HG03039 (cell line): Measurements from ENCODE around the gene PTPN3.
"Not testable (repeated sequence)": the region's sequence is repeated elsewhere in the genome, so short reads cannot be mapped to it uniquely, and the experiment has no call there.

Source experiments
- ATAC-seq: cut with Tn5 transposase; IDR thresholded peaks from one replicate; pipeline ENCODE4 v1.9.1; 2021; ENCODE audit warnings: mild to moderate bottlenecking, moderate library complexity; ENCODE audit not compliant: unreplicated experiment

The PTPN3 gene

DNA sequence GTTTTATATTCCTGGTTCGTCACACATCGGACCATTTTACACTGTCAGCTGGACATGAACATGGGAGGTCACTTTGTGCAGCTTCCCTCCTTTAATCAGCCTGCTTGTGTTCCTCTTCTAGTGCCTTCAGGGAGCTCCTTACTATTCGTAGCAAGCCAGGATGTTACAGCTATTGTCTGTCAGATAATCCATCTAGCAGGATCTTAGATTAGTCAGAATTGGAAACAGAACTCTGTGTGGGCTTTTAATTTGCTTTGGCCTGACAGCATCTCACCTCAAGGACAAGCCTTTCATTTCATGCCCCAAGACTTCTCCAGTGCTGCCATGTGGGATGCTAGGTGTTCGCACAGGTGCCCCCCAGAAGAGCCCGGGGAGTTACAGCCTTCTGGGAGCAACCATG is 147.1 kb downstream of the PTPN3 start:
- no peak for ATAC-seq

DNA sequence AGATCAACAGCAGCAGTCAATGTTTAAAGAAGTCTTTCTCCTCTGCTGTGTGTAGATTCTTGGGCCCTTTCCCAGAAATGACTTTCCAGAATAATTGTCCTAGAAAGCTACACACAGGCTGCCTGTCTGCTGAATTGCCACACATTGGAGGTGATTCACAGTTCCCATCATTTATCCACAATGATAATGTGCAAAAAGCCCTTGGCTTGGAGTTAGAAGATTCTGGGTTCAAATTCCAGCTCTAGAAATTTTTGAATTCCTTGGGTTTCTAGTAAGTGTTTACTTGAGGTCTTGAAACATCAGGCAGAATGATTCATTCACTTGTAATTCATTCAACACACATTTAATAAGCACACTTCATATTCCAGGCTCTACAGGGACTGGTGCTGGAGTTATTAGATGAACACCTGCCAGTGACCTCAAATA is 148.7 kb downstream of the PTPN3 start:
- no peak for ATAC-seq

DNA sequence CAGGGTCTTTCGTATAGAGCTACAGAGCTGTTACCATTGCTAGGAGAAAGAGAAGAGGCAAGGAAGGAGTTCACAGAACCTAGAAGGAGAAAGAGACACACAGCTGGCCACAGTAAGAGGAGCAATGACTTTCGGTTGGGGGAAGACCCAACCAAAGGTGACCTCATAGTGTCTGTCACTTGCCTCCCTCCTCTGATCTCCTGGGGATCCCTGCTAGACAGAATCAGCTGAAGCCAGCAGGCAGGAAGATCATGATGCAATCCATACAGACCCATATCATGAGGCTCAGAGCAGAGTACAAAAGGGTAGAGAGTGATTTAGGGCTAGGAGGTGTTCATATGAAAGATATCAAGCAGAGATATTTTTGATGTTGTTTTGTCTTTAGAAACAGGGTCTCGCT is 151.2 kb downstream of the PTPN3 start:
- ATAC-seq = no peak

DNA sequence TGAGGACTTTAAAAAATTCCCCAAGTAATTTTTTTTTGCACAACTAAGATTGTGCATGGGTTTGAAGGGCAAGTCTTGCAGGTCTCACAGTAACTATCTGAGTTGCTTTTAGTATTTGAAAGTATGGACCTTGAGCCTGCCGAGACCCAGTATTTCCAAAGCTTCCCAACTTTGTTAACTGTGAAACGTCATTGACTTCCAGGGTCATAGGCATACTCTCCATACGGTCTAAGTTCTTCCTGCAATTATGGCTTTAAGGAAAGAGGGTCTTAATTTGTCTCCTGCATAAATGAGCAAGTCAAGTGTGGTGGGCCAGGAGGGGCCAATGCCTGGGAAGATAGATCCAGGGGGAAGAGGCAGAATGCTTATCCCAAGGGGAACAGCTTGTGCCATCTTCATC is 153.2 kb downstream of the PTPN3 start:
- no peak for ATAC-seq

DNA sequence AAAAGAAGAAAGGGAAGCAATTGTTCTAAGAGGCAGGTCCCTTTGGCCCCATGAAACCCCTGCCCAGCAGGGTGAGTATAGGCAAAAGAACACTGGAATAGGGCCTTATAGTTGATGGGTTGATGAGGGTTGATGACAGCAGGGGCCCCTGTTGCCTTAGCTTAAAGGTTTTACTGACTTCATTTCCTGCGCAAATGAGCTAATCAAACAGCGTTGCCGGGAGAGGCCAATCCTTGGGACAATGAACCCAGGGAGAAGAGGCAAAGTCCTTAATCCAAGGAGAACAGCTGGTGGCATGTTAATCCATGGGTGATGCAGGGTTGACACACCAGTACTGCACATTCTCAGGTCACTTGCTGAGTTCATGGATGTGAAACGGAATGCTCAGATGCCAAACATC is 155.2 kb downstream of the PTPN3 start:
- ATAC-seq = no peak

DNA sequence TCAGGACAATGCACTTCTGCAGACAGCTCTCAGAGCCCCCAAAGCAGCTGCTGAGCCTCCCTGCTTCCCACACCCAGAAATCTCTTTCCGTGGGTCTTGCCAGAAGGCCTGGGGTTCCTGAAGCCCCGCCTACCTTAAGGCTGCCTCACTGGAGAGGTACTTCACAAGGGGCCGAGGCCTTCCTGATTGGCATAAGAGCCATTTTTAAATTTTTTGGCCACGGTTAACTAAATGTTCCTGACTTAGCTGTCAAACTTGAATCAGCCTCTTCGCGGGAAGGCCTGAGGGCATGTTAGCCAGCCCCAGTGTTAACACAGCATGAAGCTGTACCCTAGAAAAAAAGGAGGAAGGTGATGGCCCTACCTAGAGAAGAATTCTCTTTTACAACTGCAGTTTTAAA is 156.5 kb downstream of the PTPN3 start:
- no peak for ATAC-seq

DNA sequence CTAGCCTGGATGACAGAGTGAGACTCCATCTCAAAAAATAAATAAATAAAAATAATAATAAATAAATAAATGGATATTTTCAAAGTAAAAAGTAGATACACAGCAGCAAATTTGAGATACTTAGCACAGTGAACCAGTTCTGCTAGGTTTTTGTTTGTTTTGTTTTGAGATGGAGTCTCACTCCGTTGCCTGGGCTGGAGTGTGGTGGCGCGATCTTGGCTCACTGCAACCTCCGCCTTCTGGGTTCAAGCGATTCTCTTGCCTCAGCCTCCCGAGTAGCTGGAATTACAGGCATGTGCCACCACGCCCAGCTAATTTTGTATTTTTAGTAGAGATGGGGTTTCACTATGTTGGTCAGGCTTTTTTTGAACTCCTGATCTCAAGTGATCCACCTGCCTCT is 157.1 kb downstream of the PTPN3 start:
- not testable (repeated sequence) for ATAC-seq

DNA sequence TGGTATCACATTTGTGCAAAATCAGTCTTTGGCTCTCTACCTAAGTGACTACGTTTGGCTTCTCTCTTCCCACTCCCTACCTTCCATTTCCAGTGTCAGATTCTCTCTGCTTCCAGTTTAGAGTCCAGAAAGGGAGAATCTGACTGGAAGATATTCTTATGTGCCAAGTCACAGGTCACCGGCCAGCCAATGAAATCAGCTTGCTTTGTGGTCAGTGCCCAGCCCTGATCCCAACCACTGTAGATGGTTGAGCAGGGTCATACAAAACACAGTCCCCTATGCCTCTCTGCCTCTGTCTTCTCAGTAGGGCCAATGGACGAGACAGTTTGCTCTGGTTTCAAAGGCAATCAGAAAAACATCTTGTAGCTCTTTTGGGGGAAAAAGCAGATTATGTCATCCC is 161.7 kb downstream of the PTPN3 start:
- no peak for ATAC-seq

DNA sequence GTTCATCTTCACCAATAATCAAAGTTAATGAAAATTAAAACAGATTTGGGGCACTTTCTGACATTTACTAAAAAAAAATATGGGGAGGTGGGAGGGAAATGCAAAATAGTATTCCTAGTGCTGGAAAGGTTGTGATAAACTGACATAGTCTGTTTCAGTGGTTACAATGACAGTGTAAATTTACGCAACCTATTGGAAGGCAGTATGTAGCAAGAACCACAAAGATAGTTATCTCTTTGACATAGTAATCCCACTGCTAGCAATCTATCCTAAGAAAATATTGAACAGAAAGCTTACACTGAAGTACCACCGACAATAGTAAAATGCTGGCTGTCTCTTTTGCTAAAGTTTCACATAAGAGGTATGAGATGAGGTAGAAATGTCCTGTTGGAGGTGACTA is 162.2 kb downstream of the PTPN3 start:
- ATAC-seq = no peak

DNA sequence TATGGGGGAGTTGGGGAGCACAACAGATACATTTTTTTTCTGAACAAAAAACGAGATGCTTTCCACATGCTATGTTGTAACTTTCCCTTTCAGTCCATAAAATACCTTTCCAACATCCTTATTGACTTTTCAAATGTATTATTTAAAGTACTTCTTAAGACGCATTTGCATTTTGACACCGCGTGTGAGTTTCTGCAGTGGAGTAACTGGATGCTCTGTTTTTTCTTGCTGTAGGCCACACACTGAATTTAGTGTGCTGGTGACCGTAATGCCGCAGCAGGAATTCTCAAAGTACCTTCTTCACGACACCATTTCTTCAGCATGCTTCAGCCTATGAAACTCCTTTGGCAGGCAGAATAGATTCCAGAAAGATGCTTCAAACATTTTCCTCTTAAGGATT is 163.0 kb downstream of the PTPN3 start:
- no peak for ATAC-seq

DNA sequence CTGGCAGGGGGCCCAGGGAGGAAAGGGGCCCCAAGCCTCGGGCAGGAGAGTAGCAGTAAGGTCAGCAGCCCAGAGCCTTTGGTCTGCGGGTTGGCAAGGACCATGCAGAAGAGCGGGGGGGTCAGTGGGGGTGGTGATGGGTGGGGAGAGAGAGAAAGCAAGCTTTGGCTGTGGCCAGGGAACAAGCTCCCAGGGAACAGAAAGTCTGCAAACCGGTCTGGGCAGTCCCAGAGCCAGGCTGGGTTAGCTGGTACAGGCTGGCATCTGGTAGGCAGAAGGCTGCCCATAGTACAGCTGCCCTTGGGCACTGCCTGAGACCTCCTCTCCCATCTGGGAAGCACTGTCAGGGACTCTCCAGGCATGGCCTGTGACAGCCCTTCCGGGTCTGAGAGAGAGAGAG is 166.8 kb downstream of the PTPN3 start:
- ATAC-seq = no peak

DNA sequence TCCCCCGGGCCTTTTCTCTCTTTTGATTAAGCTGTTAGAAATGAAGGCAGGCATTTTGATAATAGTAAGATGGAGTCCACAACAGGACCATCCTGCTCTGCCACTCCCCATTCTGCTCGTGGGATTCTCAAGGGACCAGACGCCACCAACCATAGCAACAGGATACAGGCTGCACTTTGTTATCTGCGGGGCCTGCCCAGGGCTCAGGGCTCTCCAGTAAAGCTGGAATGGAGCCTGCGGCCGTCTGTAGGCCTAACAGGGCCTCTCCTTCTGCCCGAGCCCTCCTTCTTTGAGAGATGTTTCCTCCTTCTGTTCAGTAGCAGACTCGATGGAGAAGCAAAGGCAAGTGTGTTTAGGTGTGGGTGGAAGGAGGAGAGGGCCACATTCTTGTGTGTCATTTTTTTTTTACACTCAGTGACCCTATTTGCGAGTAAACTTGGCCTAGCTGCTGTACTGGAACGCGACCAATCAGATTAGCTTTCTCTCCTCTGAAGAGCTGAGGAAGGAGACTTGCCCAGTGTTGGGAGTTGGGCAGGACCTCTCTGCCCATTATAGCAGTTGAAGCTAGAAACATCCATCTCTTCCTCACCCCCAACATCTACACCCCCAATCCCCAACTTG is 168.4 kb downstream of the PTPN3 start:
- ATAC-seq = no peak

DNA sequence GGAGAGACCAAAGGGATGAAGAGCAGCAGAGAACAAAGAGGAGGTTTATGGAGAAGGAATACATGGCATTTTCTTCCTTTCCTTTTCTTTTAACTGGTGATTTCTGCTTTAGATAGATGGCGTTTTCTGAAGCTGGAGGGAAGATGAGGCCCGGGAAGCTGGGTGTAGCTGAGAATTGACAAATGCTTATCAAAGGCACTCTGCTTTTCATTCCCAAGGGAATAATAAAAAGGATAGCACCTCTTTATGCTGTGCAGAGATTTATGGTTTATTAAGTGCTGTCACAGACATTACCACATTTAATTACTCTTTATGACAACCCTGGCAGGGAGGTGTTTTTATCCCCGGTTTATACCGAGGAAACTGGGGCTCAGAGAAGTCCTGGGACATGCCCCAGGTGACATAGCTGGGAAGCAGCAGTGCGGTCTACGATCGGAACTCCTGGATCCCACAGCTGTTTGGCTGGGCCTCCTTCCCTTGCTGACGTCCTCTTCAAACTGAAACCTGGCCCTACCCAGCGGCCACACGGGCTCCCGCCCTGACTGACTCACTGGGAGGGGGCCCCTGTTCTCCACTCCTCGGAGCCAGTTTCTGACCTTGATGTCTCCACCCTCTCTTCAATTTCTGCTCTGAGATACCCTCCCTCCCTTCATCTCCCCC is 169.0 kb downstream of the PTPN3 start:
- no peak for ATAC-seq
